ENCODE data around the gene G6PC3.

DNA sequence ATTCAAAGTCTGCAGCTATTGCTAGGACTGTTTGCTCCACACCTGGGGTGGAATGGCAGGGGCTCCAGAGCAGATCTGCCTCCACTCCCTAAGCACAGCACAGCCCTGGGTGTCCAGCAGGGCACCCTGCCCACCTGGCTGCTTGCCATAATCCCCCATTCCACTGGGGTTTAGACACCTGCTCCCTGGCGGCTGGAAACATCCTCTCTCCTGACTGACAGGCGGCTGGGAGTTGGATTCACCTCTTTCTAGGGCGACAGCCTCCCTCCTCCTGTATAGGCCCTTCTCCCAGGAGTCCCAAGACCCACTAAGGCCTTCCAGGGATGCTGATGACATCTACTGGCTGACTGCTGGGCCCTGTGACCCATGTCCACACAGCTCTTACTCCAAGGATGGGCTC lies 34.9 kb downstream of the G6PC3 start:
- TF ChIP-seq, protein P1, sequence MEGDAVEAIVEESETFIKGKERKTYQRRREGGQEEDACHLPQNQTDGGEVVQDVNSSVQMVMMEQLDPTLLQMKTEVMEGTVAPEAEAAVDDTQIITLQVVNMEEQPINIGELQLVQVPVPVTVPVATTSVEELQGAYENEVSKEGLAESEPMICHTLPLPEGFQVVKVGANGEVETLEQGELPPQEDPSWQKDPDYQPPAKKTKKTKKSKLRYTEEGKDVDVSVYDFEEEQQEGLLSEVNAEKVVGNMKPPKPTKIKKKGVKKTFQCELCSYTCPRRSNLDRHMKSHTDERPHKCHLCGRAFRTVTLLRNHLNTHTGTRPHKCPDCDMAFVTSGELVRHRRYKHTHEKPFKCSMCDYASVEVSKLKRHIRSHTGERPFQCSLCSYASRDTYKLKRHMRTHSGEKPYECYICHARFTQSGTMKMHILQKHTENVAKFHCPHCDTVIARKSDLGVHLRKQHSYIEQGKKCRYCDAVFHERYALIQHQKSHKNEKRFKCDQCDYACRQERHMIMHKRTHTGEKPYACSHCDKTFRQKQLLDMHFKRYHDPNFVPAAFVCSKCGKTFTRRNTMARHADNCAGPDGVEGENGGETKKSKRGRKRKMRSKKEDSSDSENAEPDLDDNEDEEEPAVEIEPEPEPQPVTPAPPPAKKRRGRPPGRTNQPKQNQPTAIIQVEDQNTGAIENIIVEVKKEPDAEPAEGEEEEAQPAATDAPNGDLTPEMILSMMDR (IDR thresholded peaks at IDR 0.05), result no peak
- no peak for TF ChIP-seq POLR2A (IDR thresholded peaks at IDR 0.05)
